Kidney capillary endothelial cell (primary cell): ENCODE measurements around the gene SP2.

Experiments used
- DNase-seq: peaks from one replicate; pipeline ENCODE4 v3.0.0-alpha.2; 2018; ENCODE audit warnings: low spot score

Gene SP2

GRCh38 chr17:47871048-47871447, 25.0 kb upstream of the SP2 start:
- DNase-seq = no peak

GRCh38 chr17:47872019-47872650, 23.9 kb upstream of the SP2 start:
- DNase-seq = no peak

- DNase-seq = no peak
These were observed 23.3 kb upstream of the SP2 start for GRCh38 chr17:47872651-47873161.

- no peak for DNase-seq
These were observed 22.6 kb upstream of the SP2 start for GRCh38 chr17:47873200-47874090.

GRCh38 chr17:47875011-47875985, 20.7 kb upstream of the SP2 start:
- no peak for DNase-seq

GRCh38 chr17:47877368-47878034, 18.5 kb upstream of the SP2 start:
- DNase-seq = no peak

GRCh38 chr17:47878203-47879027, 17.6 kb upstream of the SP2 start:
- DNase-seq = no peak

- no peak for DNase-seq
These were observed 16.9 kb upstream of the SP2 start for GRCh38 chr17:47879028-47879585.

- DNase-seq = no peak
These were observed 16.1 kb upstream of the SP2 start for GRCh38 chr17:47879776-47880454.

- DNase-seq = peak; percentile 21
These were observed 13.8 kb upstream of the SP2 start for GRCh38 chr17:47882247-47882646.

GRCh38 chr17:47882695-47883588, 13.1 kb upstream of the SP2 start:
- no peak for DNase-seq

- DNase-seq = no peak
These were observed 12.2 kb upstream of the SP2 start for GRCh38 chr17:47883589-47884426.

- DNase-seq = no peak
These were observed 11.7 kb upstream of the SP2 start for GRCh38 chr17:47884427-47884740.

GRCh38 chr17:47884905-47885730, 10.9 kb upstream of the SP2 start:
- DNase-seq = no peak

- no peak for DNase-seq
These were observed 7.7 kb upstream of the SP2 start for GRCh38 chr17:47888293-47888692.

- DNase-seq = peak; percentile 75
These were observed 6.1 kb upstream of the SP2 start for GRCh38 chr17:47889734-47890529.
